ENCODE results near the gene CCL19.

The CCL19 gene

DNA sequence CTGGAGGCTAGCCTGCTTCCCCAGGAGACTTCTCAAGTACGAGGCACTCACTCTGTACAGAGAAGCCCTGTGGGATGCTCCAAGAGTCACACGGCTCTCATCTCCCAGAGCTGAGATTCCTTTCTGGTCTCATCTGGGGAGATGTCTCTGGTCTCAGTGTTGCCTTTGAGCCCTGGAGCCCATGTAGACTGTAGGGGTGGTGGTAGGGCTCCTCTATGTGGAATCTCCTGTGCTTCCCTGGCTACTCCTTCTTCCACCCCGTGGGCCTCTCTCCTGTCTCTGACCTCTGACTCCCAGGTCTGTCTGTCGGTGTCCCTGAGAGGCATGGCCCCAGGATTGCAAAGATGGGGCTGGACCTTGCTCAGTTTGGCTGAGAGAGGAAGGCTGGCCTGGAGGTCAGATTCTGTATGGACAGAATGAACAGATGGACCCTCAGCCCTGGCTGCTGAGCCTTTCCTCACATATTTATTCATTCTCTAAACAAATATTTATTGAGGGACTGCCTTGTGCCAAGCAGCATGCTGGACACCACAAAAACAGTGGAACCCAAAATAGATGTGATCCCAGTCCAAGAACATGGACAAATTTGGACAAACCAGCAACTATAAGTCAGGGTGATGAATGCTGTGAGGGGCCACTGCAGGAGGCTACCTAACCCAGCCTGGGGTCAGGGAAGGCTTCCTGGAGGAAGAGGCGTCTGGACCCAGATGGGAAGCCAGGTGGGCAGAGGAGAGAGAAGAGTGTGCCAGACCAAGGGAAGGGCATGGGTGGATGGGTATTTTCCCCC is 2.6 kb downstream of the CCL19 start:
- H3K27me3 Mint-ChIP-seq = peaks cover 22% of the 10 kb centered on the region
- no peak for DNase-seq (ENCODE audit: low spot score in 2 of 2)
- H3K9me3 Mint-ChIP-seq = no peaks in the 10 kb centered on the region
- no peaks in the 10 kb centered on the region for H3K36me3 Mint-ChIP-seq (ENCODE audit: insufficient read depth)
- H3K4me1 Mint-ChIP-seq = no peaks in the 10 kb centered on the region
- ATAC-seq (replicated peaks; ENCODE audit: extremely low read depth, poor library complexity, severe bottlenecking) = no peak
- peak overlapping the region; percentile 1 for H3K27ac Mint-ChIP-seq (ENCODE audit: low read depth)
- no peak overlapping the region for H3K4me3 Mint-ChIP-seq

DNA sequence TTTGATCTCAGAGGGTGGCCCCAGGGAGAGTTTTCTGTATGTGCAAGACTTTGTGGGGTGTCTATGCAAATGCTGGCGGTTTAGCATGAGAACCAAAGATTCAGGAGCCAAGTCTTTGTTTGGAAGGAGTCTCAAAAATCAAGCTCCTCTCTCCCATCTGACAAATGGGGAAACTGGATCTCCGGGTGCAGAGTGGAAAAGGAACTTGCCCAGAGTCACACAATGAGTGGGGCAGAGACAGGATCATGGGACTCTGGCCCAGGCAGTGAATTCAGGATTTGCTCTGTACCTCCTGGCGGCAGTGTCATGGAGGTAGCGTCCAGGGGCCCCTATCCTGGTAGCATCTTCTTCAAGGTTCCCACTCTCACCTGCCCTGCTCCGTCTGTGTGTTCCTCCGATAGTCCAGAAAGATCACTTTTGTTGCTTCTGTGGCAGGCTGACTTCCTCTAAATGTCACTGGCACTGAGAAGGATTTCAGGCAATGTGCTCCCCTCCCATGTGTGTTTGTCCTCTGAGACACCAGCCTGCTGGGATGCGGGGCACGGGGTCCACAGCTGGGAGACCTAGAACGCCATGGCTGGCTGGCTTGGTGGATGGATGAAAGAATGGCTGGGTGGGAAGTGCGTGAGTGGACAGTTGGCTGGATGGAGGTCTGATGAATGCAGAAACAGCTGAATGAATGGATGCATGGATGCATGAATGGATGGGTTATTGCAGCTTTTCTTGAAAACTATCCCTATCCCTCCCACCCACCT is 3.6 kb downstream of the CCL19 start:
- Mint-ChIP-seq H3K36me3 (ENCODE audit: insufficient read depth) (no peaks in the 10 kb centered on the region), H3K27ac (ENCODE audit: low read depth) (no peak overlapping the region), H3K27me3 (peaks cover 22% of the 10 kb centered on the region), H3K4me1 (no peaks in the 10 kb centered on the region), H3K9me3 (no peaks in the 10 kb centered on the region), H3K4me3 (no peak overlapping the region)
- no peak for ATAC-seq (replicated peaks; ENCODE audit: extremely low read depth, poor library complexity, severe bottlenecking)
- DNase-seq (ENCODE audit: low spot score in 2 of 2) = no peak

DNA sequence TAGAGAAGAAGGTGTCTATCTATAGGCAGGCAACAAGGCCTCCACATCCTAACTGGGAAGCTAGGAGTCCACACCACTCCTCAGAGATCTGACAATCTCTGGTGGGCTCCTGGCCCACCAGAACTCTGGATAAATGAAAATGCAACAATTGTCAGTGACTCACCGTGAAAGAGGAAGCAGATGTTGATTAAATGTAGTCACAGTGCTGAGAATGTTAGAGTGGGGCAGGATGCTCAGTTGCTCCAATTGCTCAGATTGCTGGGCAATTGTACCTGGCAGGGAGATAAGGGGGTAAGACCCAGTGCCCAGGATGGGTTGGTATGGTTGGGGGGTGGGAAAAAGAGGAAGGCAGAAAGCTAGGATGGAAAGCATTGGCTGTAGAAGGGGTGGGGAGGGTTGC is 4.3 kb downstream of the CCL19 start:
- H3K9me3 Mint-ChIP-seq = no peaks in the 10 kb centered on the region
- DNase-seq (ENCODE audit: low spot score in 2 of 2) (no peak), ATAC-seq (replicated peaks; ENCODE audit: extremely low read depth, poor library complexity, severe bottlenecking) (no peak)
- H3K27ac Mint-ChIP-seq (ENCODE audit: low read depth) = no peak overlapping the region
- H3K27me3 Mint-ChIP-seq = peaks cover 22% of the 10 kb centered on the region
- H3K4me1 Mint-ChIP-seq = no peaks in the 10 kb centered on the region
- H3K4me3 Mint-ChIP-seq = no peak overlapping the region
- no peaks in the 10 kb centered on the region for H3K36me3 Mint-ChIP-seq (ENCODE audit: insufficient read depth)

DNA sequence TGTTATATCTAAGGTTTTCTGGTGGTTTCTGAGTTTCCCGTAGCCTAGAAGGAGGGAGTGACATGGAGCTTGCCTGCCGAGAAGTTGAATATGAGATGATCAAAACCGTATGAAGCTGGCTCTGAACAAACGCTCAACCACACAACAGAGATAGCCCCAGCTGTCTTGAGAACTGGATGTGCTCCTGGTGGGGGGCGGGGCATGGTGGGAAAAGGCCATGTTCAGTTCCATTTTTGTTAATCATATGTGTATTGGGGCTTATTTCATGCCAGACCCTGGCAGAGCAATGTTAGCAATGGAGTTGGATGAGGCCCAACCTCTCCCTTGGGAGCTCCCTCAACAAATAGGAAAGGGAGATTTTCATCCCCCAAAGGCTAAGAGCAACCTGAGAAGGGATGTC is 4.8 kb downstream of the CCL19 start:
- Mint-ChIP-seq H3K4me3 (no peak overlapping the region), H3K4me1 (no peaks in the 10 kb centered on the region), H3K27ac (ENCODE audit: low read depth) (no peak overlapping the region), H3K36me3 (ENCODE audit: insufficient read depth) (no peaks in the 10 kb centered on the region), H3K9me3 (no peaks in the 10 kb centered on the region), H3K27me3 (peaks cover 22% of the 10 kb centered on the region)
- DNase-seq (ENCODE audit: low spot score in 2 of 2) (no peak), ATAC-seq (replicated peaks; ENCODE audit: extremely low read depth, poor library complexity, severe bottlenecking) (no peak)

DNA sequence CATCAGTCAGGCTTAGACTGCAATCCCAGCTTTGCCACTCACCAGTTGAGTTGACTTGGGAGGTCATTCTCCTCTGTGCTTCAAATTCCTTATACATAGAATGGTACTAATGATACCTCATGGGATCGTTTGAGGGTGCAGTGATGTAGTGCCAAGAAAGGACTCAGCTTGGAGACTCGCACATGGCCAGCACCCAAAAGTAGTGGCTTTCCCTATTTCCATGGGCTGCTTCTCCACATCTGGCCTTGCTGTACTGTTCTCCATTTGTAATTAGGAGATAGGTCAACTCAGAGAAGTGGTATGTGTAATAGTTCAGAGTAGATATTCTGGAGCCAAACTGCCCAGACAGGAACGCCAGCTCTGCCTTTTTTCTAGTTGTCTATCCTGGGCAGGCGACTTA is 5.5 kb downstream of the CCL19 start:
- Mint-ChIP-seq H3K4me3 (no peak overlapping the region), H3K27me3 (peaks cover 22% of the 10 kb centered on the region), H3K36me3 (ENCODE audit: insufficient read depth) (no peaks in the 10 kb centered on the region), H3K4me1 (no peaks in the 10 kb centered on the region), H3K9me3 (no peaks in the 10 kb centered on the region), H3K27ac (ENCODE audit: low read depth) (no peak overlapping the region)
- DNase-seq (ENCODE audit: low spot score in 2 of 2) = no peak
- ATAC-seq (replicated peaks; ENCODE audit: extremely low read depth, poor library complexity, severe bottlenecking) = no peak

DNA sequence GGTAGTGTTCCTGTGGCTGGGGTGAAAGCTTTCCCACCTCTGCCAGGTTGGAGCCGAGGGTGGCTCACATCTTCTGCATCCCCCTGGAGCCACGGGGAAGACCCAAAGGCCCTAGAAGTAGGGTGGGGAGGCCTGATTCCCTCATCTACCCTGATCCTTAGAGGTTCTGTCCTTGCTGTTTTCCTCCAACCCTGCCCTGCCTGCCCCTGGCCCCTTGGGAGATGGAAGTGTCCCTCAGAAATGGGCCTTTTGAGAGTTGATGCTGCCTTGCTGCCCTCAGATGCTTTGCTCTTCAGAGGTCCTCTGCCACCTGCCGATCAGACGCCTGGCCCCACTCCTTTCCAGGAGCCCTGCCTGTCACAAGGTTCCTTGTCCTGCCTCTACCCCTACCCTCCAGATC is 6.3 kb downstream of the CCL19 start:
- Mint-ChIP-seq H3K4me1 (no peaks in the 10 kb centered on the region), H3K4me3 (no peak overlapping the region), H3K36me3 (ENCODE audit: insufficient read depth) (no peaks in the 10 kb centered on the region), H3K27me3 (peaks cover 18% of the 10 kb centered on the region), H3K9me3 (no peaks in the 10 kb centered on the region), H3K27ac (ENCODE audit: low read depth) (no peak overlapping the region)
- ATAC-seq (replicated peaks; ENCODE audit: extremely low read depth, poor library complexity, severe bottlenecking) (no peak), DNase-seq (ENCODE audit: low spot score in 2 of 2) (no peak)

DNA sequence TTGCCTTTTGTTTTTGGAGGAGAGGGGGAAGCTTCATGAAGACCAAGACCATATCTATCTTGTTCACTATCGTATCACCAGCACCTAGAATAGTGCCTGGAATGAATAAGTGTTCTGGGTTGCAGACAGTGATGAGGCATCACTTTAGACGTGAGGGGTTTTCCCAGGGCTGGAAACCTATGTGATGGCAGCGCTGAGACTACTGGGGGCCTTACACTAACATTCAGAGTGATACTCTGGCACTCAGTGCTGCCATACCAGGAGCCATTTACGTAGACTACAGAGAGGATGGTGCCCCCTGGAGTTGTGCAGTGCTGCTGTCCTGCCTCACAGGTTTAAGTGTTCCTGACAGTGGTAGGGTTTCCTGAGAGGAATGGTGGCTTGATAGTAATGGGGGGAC is 6.9 kb downstream of the CCL19 start:
- ATAC-seq (replicated peaks; ENCODE audit: extremely low read depth, poor library complexity, severe bottlenecking) (no peak), DNase-seq (ENCODE audit: low spot score in 2 of 2) (no peak)
- H3K36me3 Mint-ChIP-seq (ENCODE audit: insufficient read depth) = no peaks in the 10 kb centered on the region
- H3K4me3 Mint-ChIP-seq = no peak overlapping the region
- no peaks in the 10 kb centered on the region for H3K4me1 Mint-ChIP-seq
- no peak overlapping the region for H3K27ac Mint-ChIP-seq (ENCODE audit: low read depth)
- peaks cover 11% of the 10 kb centered on the region for H3K27me3 Mint-ChIP-seq
- no peaks in the 10 kb centered on the region for H3K9me3 Mint-ChIP-seq

DNA sequence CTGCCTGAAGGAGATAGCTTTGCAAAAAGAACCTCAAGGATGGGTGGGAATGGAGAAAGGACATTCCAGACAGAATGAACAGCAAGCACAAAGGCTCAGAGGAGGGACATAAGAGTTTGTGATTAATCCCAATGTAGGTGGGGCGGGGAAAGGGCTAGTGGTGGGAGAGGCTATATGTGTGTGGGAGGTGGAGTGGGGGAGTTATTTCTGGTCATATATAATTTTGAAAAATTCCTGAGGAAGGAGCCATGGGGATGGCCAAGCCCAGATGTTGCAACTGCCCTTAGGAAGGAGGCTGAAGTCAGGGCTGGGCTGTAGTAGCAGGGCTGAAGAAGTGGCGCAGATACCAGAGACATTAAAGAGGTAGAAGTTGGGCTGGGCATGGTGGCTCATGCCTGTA is 15.2 kb downstream of the CCL19 start:
- H3K27me3 Mint-ChIP-seq = no peaks in the 10 kb centered on the region
- H3K4me3 Mint-ChIP-seq = no peak overlapping the region
- H3K27ac Mint-ChIP-seq (ENCODE audit: low read depth) = no peak overlapping the region
- no peaks in the 10 kb centered on the region for H3K36me3 Mint-ChIP-seq (ENCODE audit: insufficient read depth)
- ATAC-seq (replicated peaks; ENCODE audit: extremely low read depth, poor library complexity, severe bottlenecking) (no peak), DNase-seq (ENCODE audit: low spot score in 2 of 2) (no peak)
- H3K9me3 Mint-ChIP-seq = no peaks in the 10 kb centered on the region
- no peaks in the 10 kb centered on the region for H3K4me1 Mint-ChIP-seq

DNA sequence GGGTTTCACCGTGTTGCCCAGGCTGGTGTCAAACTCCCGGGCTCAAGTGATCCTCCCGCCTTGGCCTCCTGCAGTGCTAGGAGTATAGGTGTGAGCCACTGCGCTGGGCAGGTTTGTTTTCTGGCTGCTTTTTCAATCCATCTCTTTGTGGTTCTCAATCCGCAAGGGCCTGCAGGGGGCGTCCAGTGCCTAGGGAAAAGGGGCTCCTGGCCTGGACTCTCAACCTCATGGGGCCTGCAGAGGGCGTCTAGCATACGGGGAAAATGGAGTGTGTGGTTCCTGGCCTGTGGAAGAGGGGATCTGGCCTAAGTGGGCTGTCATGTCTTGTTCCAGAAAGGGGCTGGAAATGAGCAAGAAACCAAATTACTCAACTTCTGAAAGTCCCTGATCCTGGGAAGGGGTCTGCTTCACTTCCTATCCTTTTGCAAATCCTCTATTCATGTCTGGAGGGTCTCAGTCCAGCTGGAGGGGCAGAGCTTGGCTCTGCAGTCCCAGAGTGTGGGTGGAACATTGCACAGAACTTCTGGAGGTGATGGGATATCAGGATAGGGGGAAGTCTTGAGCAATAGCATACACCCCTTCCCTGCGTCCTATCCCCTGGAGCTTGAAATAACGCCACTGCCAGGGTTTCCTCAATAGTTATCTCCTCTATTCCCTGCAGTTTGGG is 15.9 kb downstream of the CCL19 start:
- Mint-ChIP-seq H3K27me3 (no peaks in the 10 kb centered on the region), H3K4me3 (no peak overlapping the region), H3K36me3 (ENCODE audit: insufficient read depth) (no peaks in the 10 kb centered on the region), H3K4me1 (no peaks in the 10 kb centered on the region), H3K27ac (ENCODE audit: low read depth) (no peak overlapping the region), H3K9me3 (no peaks in the 10 kb centered on the region)
- ATAC-seq (replicated peaks; ENCODE audit: extremely low read depth, poor library complexity, severe bottlenecking) (no peak), DNase-seq (ENCODE audit: low spot score in 2 of 2) (no peak)

DNA sequence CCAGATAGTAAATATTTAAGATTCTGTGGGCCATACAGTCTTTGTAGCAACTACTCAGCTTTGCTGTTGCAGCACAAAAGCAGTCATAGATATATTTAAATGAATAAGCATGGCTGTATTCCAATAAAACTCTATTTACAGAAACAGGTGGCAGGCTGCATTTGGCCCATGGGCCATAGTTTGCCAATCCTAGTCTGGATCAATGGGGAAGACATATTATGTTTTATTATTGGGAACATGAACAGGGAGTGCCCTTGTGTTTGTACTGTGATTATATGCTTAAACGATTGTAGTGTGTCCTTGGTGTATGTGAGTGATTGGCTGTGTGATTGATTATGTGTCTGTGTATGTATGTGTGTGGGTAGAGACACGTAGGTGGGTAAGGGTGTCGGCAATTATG is 16.6 kb downstream of the CCL19 start:
- Mint-ChIP-seq H3K4me1 (no peaks in the 10 kb centered on the region), H3K36me3 (ENCODE audit: insufficient read depth) (no peaks in the 10 kb centered on the region), H3K4me3 (no peak overlapping the region), H3K27me3 (no peaks in the 10 kb centered on the region), H3K27ac (ENCODE audit: low read depth) (no peak overlapping the region), H3K9me3 (peaks cover 1% of the 10 kb centered on the region)
- ATAC-seq (replicated peaks; ENCODE audit: extremely low read depth, poor library complexity, severe bottlenecking) (no peak), DNase-seq (ENCODE audit: low spot score in 2 of 2) (no peak)

DNA sequence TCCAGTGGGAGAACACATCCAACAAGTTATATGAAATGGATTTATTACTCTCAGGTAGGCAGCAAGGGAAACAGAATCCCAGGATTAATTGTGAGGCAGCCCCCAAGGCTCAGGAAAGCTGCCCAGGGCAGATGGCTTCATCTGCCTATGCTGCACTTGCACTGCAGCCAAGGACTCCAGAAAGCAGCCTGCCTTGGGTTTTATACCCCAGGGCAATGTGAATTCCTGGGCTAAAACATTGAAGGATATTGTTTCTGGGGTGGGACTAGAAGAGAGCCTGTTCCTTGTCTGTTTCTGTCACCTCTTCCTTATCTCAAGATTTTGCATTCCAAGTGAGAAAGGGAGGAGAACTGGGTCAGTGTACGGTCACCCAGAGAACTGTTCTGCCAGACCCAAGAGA is 19.8 kb downstream of the CCL19 start:
- H3K4me1 Mint-ChIP-seq = peaks cover 5% of the 10 kb centered on the region
- H3K36me3 Mint-ChIP-seq (ENCODE audit: insufficient read depth) = no peaks in the 10 kb centered on the region
- H3K4me3 Mint-ChIP-seq = no peak overlapping the region

DNA sequence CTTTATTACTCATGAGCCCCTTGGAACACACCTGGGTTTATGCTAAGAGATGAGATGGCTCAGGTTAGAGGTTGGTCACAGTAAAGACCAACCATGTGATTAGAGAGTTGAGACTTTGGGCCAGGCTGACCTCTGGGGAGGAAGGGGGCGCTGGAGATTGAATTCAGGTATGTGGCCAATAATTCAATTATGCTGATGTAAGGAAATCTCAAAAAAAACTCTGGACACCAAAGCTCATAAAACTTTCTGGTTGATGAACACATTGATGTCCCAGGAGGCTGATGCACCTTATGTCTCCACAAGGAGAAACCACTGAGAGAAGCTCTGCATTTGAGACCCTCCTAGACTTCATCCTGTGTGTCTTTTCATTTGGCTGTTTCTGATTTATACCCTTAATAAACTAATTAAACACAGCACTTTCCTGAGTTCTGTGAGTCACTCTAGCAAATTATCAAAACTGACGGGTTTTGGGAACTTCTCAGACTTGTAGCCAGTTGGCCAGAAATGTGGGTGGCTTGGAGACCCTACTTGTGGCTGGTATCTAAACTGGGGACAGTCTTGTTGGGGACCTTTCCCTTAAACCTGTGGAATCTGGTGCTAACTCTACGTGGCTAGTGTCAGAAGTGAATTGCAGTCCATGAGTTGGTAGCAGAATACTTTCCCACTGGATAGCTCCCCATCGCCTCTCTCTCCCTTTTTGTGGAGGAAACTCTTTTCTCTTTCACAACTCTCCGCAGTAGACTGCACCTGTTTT is 21.1 kb downstream of the CCL19 start:
- no peak for ATAC-seq (replicated peaks; ENCODE audit: extremely low read depth, poor library complexity, severe bottlenecking)
- Mint-ChIP-seq H3K4me3 (no peak overlapping the region), H3K27ac (ENCODE audit: low read depth) (no peak overlapping the region), H3K27me3 (no peaks in the 10 kb centered on the region), H3K9me3 (peaks cover 6% of the 10 kb centered on the region), H3K4me1 (peaks cover 14% of the 10 kb centered on the region), H3K36me3 (ENCODE audit: insufficient read depth) (peaks cover 8% of the 10 kb centered on the region)
- DNase-seq (ENCODE audit: low spot score in 2 of 2) = no peak

More for the DNA sequence above, 19.8 kb downstream of the CCL19 start:
- ATAC-seq (replicated peaks; ENCODE audit: extremely low read depth, poor library complexity, severe bottlenecking) (no peak), DNase-seq (ENCODE audit: low spot score in 2 of 2) (no peak)
- peaks cover 6% of the 10 kb centered on the region for H3K9me3 Mint-ChIP-seq
- no peak overlapping the region for H3K27ac Mint-ChIP-seq (ENCODE audit: low read depth)
- H3K27me3 Mint-ChIP-seq = no peaks in the 10 kb centered on the region

Measured in central memory CD8-positive, alpha-beta T cell (primary cell).